Lung (tissue), 12 donors: ENCODE results near the gene PCYT2. TPM values are rescaled to one million over a fixed set of nuclear protein-coding genes. Genes with fewer than 3 reads are reported as not detected.
A peak's percentile ranks its signal among the peaks of the same experiment; 100 is the strongest.

ENCODE experiments used
- ATAC-seq: fragments of 200-7000 bp; cut with Tn5 transposase; one replicate; pipeline ENCODE4 v1.9.1; 2020; ENCODE audit warnings: moderate number of reproducible peaks; ENCODE audit not compliant: insufficient read depth, low FRiP score
- DNase-seq, 3 donors: peaks; one replicate each; pipeline ENCODE4 v3.0.0-alpha.2; 2013 to 2017
- H3K27ac ChIP-seq, 2 donors: one replicate each; pipeline ENCODE4 v1.5.1; 2013; ENCODE audit warnings: mild to moderate bottlenecking in 2 of 2, moderate library complexity in 2 of 2, control low read depth in 1 of 2, inconsistent platforms in 1 of 2, low read depth in 1 of 2, low read length in 1 of 2
- H3K27me3 ChIP-seq, 3 donors: one replicate each; pipeline ENCODE4 v1.5.1; 2013; ENCODE audit warnings: low read length in 2 of 3; ENCODE audit not compliant: control insufficient read depth in 3 of 3, insufficient read depth in 3 of 3
- H3K36me3 ChIP-seq, 4 donors: one replicate each; pipeline ENCODE4 v1.5.1; 2013; ENCODE audit warnings: low read length in 4 of 4, mild to moderate bottlenecking in 1 of 4, moderate library complexity in 1 of 4; ENCODE audit not compliant: control insufficient read depth in 4 of 4, insufficient read depth in 4 of 4
- H3K4me1 ChIP-seq, 5 donors: one replicate each; pipeline ENCODE4 v1.5.1; 2013; ENCODE audit warnings: low read length in 5 of 5, mild to moderate bottlenecking in 2 of 5, moderate library complexity in 1 of 5; ENCODE audit not compliant: control insufficient read depth in 5 of 5, insufficient read depth in 5 of 5
- H3K4me3 ChIP-seq: one replicate; pipeline ENCODE4 v1.5.1; 2013; ENCODE audit warnings: mild to moderate bottlenecking, control low read depth, moderate library complexity
- H3K9ac ChIP-seq, 2 donors: one replicate each; pipeline ENCODE4 v1.5.1; 2013; ENCODE audit warnings: low read length in 2 of 2, control low read depth in 1 of 2; ENCODE audit not compliant: insufficient read depth in 1 of 2
- H3K9me3 ChIP-seq, 4 donors: one replicate each; pipeline ENCODE4 v1.5.1; 2013; ENCODE audit warnings: low read length in 3 of 4, mild to moderate bottlenecking in 1 of 4, moderate library complexity in 1 of 4; ENCODE audit not compliant: control insufficient read depth in 4 of 4, insufficient read depth in 3 of 4
- WGBS, 2 donors: extraction: QIAGEN DNeasy Blood & Tissue Kit; methylation state at CpG; one replicate each; pipeline ENCODE4 v1.1.7; 2013; 5-methylcytosine and 5-hydroxymethylcytosine counted together
- polyA plus RNA-seq, 2 donors: library from polyadenylated mRNA; stranded (reverse); fragments of 200-250 nt; gene quantifications; one replicate each; pipeline ENCODE4 v1.2.1, GENCODE V29; 2013
- total RNA-seq, 2 donors: library from RNA; depleted of rRNA in 1 of 2; stranded (reverse); fragments of >200 nt in 1 of 2; gene quantifications; one replicate each; pipeline ENCODE4 v1.2.1, GENCODE V29; 2014 to 2021
- TF ChIP-seq, protein P1 (sequence below): IDR thresholded peaks from 2 replicates; pipeline ENCODE4 v1.5.1; 2012; ENCODE audit warnings: mild to moderate bottlenecking; ENCODE audit errors: control extremely low read depth, extremely low read depth
- donor health status: control.
- donor health status: control.
- donor health status: Bipolar disorder and iron deficiency.
- donor health status: healthy.
- donor health status: DM: yes; HTN: yes; CAD: no.

PCYT2 gene
- total and polyA plus RNA-seq, 4 donors = 23.0 to 91.6 (median 67.5) TPM

- TF ChIP-seq, protein P1, sequence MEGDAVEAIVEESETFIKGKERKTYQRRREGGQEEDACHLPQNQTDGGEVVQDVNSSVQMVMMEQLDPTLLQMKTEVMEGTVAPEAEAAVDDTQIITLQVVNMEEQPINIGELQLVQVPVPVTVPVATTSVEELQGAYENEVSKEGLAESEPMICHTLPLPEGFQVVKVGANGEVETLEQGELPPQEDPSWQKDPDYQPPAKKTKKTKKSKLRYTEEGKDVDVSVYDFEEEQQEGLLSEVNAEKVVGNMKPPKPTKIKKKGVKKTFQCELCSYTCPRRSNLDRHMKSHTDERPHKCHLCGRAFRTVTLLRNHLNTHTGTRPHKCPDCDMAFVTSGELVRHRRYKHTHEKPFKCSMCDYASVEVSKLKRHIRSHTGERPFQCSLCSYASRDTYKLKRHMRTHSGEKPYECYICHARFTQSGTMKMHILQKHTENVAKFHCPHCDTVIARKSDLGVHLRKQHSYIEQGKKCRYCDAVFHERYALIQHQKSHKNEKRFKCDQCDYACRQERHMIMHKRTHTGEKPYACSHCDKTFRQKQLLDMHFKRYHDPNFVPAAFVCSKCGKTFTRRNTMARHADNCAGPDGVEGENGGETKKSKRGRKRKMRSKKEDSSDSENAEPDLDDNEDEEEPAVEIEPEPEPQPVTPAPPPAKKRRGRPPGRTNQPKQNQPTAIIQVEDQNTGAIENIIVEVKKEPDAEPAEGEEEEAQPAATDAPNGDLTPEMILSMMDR = no peak
- Histone ChIP-seq H3K27ac (peak overlapping the region; percentile 55 to 79), H3K9me3 (no peaks in the 10 kb centered on the region), H3K27me3 (no peaks in the 10 kb centered on the region), H3K9ac (peak overlapping the region; percentile 67 to 73), H3K4me1 (peaks cover 0 to 10% (median 7%) of the 10 kb centered on the region in 5 donors), H3K36me3 (peaks cover 24 to 48% (median 30%) of the 10 kb centered on the region in 4 donors), H3K4me3 (peak overlapping the region; percentile 85)
- DNase-seq = peak in 1 of 3 donors; percentile 7
- WGBS, 2 donors = 8 to 12% methylated on average over 47 to 69 of the region's 69 CpGs
- ATAC-seq = no peak
These were observed 20.5 kb downstream of the PCYT2 start for GRCh38 chr17:81890447-81891302.

DNA sequence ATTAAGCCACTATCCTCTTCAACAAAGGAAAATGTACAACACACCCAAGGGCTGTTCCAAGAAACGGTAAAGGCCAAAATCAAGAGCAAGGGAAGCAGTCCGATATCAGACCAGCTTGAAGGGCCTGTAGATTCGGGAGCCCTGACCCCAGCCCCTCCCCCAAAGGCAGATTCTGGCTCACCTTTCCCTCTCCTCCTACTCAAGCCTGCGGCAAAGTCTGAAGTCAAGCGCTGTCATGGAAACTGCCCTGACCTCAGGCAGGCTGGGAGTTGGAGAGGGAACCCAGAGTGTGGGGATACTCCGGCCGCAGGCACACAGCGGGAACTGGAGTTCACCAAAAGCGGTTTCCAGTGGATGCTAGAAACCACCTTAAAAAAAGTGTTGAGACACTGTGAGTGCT is 21.6 kb downstream of the PCYT2 start:
- 90 to 92% methylated on average over 9 of the region's 9 CpGs for WGBS, 2 donors
- Histone ChIP-seq H3K4me3 (no peak overlapping the region), H3K36me3 (peaks cover 21 to 49% (median 28%) of the 10 kb centered on the region in 4 donors), H3K9me3 (no peaks in the 10 kb centered on the region), H3K27me3 (no peaks in the 10 kb centered on the region), H3K9ac (no peak overlapping the region), H3K27ac (no peak overlapping the region), H3K4me1 (peaks cover 0 to 10% (median 7%) of the 10 kb centered on the region in 5 donors)
- ATAC-seq = no peak
- no peak for DNase-seq
- TF ChIP-seq, protein P1 = no peak

DNA sequence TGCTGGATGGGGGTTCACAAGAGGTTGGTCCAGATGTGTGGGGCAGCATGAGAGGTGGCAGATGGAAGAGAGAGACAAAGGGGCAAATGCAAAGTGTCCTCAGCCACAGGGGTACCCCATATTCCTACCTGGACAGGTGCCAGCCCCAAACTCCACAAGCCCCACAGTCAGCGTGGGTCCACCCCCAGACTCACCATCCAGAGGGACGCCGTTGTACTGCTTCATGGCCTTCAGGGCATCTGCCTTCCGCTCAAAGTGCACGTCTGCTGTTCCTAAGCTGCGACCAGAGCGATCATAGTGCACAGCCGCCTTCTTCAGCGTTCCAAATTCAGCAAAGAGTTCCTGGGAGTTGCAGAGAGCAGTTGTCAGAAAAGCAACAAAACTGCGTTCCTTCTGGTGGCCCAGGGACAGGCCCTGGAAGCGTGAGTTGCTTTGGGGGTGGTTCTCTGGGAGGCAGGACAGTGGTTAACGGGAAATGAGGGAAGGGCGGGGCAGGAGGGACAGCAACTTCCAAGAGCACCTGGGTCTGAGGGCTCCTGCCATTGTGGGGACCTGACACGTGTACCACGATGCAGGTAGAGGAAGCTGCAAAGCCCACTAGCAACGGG is 22.1 kb downstream of the PCYT2 start:
- 94 to 97% methylated on average over 16 of the region's 16 CpGs for WGBS, 2 donors

More for the DNA sequence above, 22.1 kb downstream of the PCYT2 start:
- Histone ChIP-seq H3K9me3 (no peaks in the 10 kb centered on the region), H3K9ac (no peak overlapping the region), H3K36me3 (peaks cover 18 to 48% (median 32%) of the 10 kb centered on the region in 4 donors), H3K4me1 (peaks cover 0 to 10% (median 7%) of the 10 kb centered on the region in 5 donors), H3K27me3 (no peaks in the 10 kb centered on the region), H3K4me3 (no peak overlapping the region), H3K27ac (no peak overlapping the region)
- DNase-seq (no peak), ATAC-seq (no peak)
- TF ChIP-seq, protein P1 = no peak
